Measurements from ENCODE around the gene GALNT17.
"Not testable (repeated sequence)": the region's sequence is repeated elsewhere in the genome, so short reads cannot be mapped to it uniquely, and the experiment has no call there.

The GALNT17 gene

GRCh38 chr7:71643031-71643430 is 511.1 kb downstream of the GALNT17 start:
- not testable (repeated sequence) for H3K36me3 Mint-ChIP-seq (ENCODE audit: insufficient read depth); H3K4me3 Mint-ChIP-seq; H3K4me1 Mint-ChIP-seq (ENCODE audit: low read depth in 2 of 2); ATAC-seq (replicated peaks); H3K27me3 Mint-ChIP-seq; H3K27ac Mint-ChIP-seq; DNase-seq
- H3K9me3 Mint-ChIP-seq: peaks cover 11 to 15% of the 10 kb centered on the region in 2 donors

- H3K4me3 Mint-ChIP-seq: no peak overlapping the region
- peaks cover 8 to 18% of the 10 kb centered on the region in 2 donors for H3K9me3 Mint-ChIP-seq
- no peaks in the 10 kb centered on the region for H3K36me3 Mint-ChIP-seq (ENCODE audit: insufficient read depth)
- DNase-seq (no peak), ATAC-seq (replicated peaks) (no peak)
- no peak overlapping the region for H3K27ac Mint-ChIP-seq
- no peaks in the 10 kb centered on the region for H3K27me3 Mint-ChIP-seq
- no peaks in the 10 kb centered on the region for H3K4me1 Mint-ChIP-seq (ENCODE audit: low read depth in 2 of 2)
Measured at GRCh38 chr7:71645836-71646235, 513.9 kb downstream of the GALNT17 start.

- Mint-ChIP-seq H3K36me3 (ENCODE audit: insufficient read depth) (no peaks in the 10 kb centered on the region), H3K27ac (no peak overlapping the region), H3K9me3 (peaks cover 5 to 17% of the 10 kb centered on the region in 2 donors), H3K4me1 (ENCODE audit: low read depth in 2 of 2) (no peaks in the 10 kb centered on the region), H3K27me3 (no peaks in the 10 kb centered on the region), H3K4me3 (no peak overlapping the region)
- no peak for ATAC-seq (replicated peaks)
- no peak for DNase-seq
Measured at GRCh38 chr7:71649812-71650211, 517.9 kb downstream of the GALNT17 start.

- Mint-ChIP-seq H3K9me3 (peaks cover 2 to 9% of the 10 kb centered on the region in 2 donors), H3K27me3 (no peaks in the 10 kb centered on the region), H3K4me1 (ENCODE audit: low read depth in 2 of 2) (no peaks in the 10 kb centered on the region), H3K36me3 (ENCODE audit: insufficient read depth) (no peaks in the 10 kb centered on the region), H3K4me3 (no peak overlapping the region), H3K27ac (no peak overlapping the region)
- no peak for ATAC-seq (replicated peaks)
- DNase-seq: no peak
Measured at GRCh38 chr7:71650653-71651337, 518.9 kb downstream of the GALNT17 start.

- H3K27ac Mint-ChIP-seq: no peak overlapping the region
- no peaks in the 10 kb centered on the region for H3K27me3 Mint-ChIP-seq
- ATAC-seq (replicated peaks) (no peak), DNase-seq (no peak)
- no peak overlapping the region for H3K4me3 Mint-ChIP-seq
- no peaks in the 10 kb centered on the region for H3K4me1 Mint-ChIP-seq (ENCODE audit: low read depth in 2 of 2)
- H3K36me3 Mint-ChIP-seq (ENCODE audit: insufficient read depth): no peaks in the 10 kb centered on the region
- peaks cover 2 to 8% of the 10 kb centered on the region in 2 donors for H3K9me3 Mint-ChIP-seq
Measured at GRCh38 chr7:71652510-71652909, 520.6 kb downstream of the GALNT17 start.

GRCh38 chr7:71657386-71657785 is 525.4 kb downstream of the GALNT17 start:
- H3K27ac Mint-ChIP-seq: no peak overlapping the region
- H3K4me1 Mint-ChIP-seq (ENCODE audit: low read depth in 2 of 2): no peaks in the 10 kb centered on the region
- no peak overlapping the region for H3K4me3 Mint-ChIP-seq

GRCh38 chr7:71659622-71660021 is 527.7 kb downstream of the GALNT17 start:
- H3K27me3 Mint-ChIP-seq: no peaks in the 10 kb centered on the region
- H3K4me3 Mint-ChIP-seq: no peak overlapping the region

More at GRCh38 chr7:71657386-71657785, 525.4 kb downstream of the GALNT17 start:
- Mint-ChIP-seq H3K36me3 (ENCODE audit: insufficient read depth) (no peaks in the 10 kb centered on the region), H3K9me3 (peaks cover 8 to 12% of the 10 kb centered on the region in 2 donors), H3K27me3 (no peaks in the 10 kb centered on the region)
- no peak for ATAC-seq (replicated peaks)
- DNase-seq: no peak

GRCh38 chr7:71661671-71662224 is 529.8 kb downstream of the GALNT17 start:
- DNase-seq (no peak), ATAC-seq (replicated peaks) (no peak)
- Mint-ChIP-seq H3K4me1 (ENCODE audit: low read depth in 2 of 2) (no peaks in the 10 kb centered on the region), H3K27me3 (no peaks in the 10 kb centered on the region), H3K36me3 (ENCODE audit: insufficient read depth) (no peaks in the 10 kb centered on the region), H3K27ac (no peak overlapping the region), H3K9me3 (peaks cover 12 to 16% of the 10 kb centered on the region in 2 donors), H3K4me3 (no peak overlapping the region)

More at GRCh38 chr7:71659622-71660021, 527.7 kb downstream of the GALNT17 start:
- Mint-ChIP-seq H3K36me3 (ENCODE audit: insufficient read depth) (no peaks in the 10 kb centered on the region), H3K4me1 (ENCODE audit: low read depth in 2 of 2) (no peaks in the 10 kb centered on the region), H3K9me3 (peaks cover 8 to 12% of the 10 kb centered on the region in 2 donors), H3K27ac (no peak overlapping the region)
- DNase-seq: no peak
- ATAC-seq (replicated peaks): no peak

GRCh38 chr7:71665716-71666115 is 533.8 kb downstream of the GALNT17 start:
- DNase-seq: no peak
- no peak overlapping the region for H3K4me3 Mint-ChIP-seq
- no peaks in the 10 kb centered on the region for H3K27me3 Mint-ChIP-seq
- no peak overlapping the region for H3K27ac Mint-ChIP-seq
- H3K4me1 Mint-ChIP-seq (ENCODE audit: low read depth in 2 of 2): no peaks in the 10 kb centered on the region
- H3K36me3 Mint-ChIP-seq (ENCODE audit: insufficient read depth): no peaks in the 10 kb centered on the region
- peaks cover 8 to 9% of the 10 kb centered on the region in 2 donors for H3K9me3 Mint-ChIP-seq
- no peak for ATAC-seq (replicated peaks)

- Mint-ChIP-seq H3K27ac (no peak overlapping the region), H3K9me3 (peaks cover 3 to 8% of the 10 kb centered on the region in 2 donors), H3K36me3 (ENCODE audit: insufficient read depth) (no peaks in the 10 kb centered on the region), H3K27me3 (no peaks in the 10 kb centered on the region), H3K4me1 (ENCODE audit: low read depth in 2 of 2) (no peaks in the 10 kb centered on the region), H3K4me3 (no peak overlapping the region)
- no peak for DNase-seq
- ATAC-seq (replicated peaks): no peak
Measured at GRCh38 chr7:71668572-71668971, 536.6 kb downstream of the GALNT17 start.

GRCh38 chr7:71679480-71679879 is 547.5 kb downstream of the GALNT17 start:
- Mint-ChIP-seq H3K36me3 (ENCODE audit: insufficient read depth) (no peaks in the 10 kb centered on the region), H3K4me1 (ENCODE audit: low read depth in 2 of 2) (no peaks in the 10 kb centered on the region), H3K4me3 (no peak overlapping the region), H3K27ac (no peak overlapping the region), H3K9me3 (peaks cover 5 to 7% of the 10 kb centered on the region in 2 donors), H3K27me3 (no peaks in the 10 kb centered on the region)
- ATAC-seq (replicated peaks): no peak
- no peak for DNase-seq

- no peak for ATAC-seq (replicated peaks)
- Mint-ChIP-seq H3K27ac (no peak overlapping the region), H3K27me3 (no peaks in the 10 kb centered on the region)
Measured at GRCh38 chr7:71682181-71682580, 550.2 kb downstream of the GALNT17 start.

GRCh38 chr7:71682841-71683781 is 551.2 kb downstream of the GALNT17 start:
- Mint-ChIP-seq H3K36me3 (ENCODE audit: insufficient read depth) (no peaks in the 10 kb centered on the region), H3K9me3 (peaks cover 8 to 9% of the 10 kb centered on the region in 2 donors), H3K4me3 (no peak overlapping the region), H3K27me3 (no peaks in the 10 kb centered on the region), H3K27ac (no peak overlapping the region), H3K4me1 (ENCODE audit: low read depth in 2 of 2) (no peaks in the 10 kb centered on the region)
- DNase-seq (no peak), ATAC-seq (replicated peaks) (no peak)

More at GRCh38 chr7:71682181-71682580, 550.2 kb downstream of the GALNT17 start:
- Mint-ChIP-seq H3K9me3 (peaks cover 7% of the 10 kb centered on the region in 2 donors), H3K4me1 (ENCODE audit: low read depth in 2 of 2) (no peaks in the 10 kb centered on the region), H3K36me3 (ENCODE audit: insufficient read depth) (no peaks in the 10 kb centered on the region), H3K4me3 (no peak overlapping the region)
- DNase-seq: no peak

All from effector memory CD8-positive, alpha-beta T cell (primary cell).